DND-41 (cell line): ENCODE measurements around the gene CGB5.

ENCODE experiments used
- CTCF ChIP-seq: IDR thresholded peaks from 2 replicates; pipeline ENCODE4 v1.5.1; 2012; ENCODE audit warnings: borderline replicate concordance, low read length, moderate library complexity, mild to moderate bottlenecking; ENCODE audit not compliant: poor library complexity, severe bottlenecking; ENCODE audit errors: extremely low read depth
- EZH2 ChIP-seq: IDR thresholded peaks from 3 replicates; pipeline ENCODE4 v1.6.1; 2012; ENCODE audit warnings: borderline replicate concordance, low read depth, mild to moderate bottlenecking, moderate library complexity, low read length, inconsistent platforms; ENCODE audit not compliant: severe bottlenecking

- TF ChIP-seq CTCF (no peak), EZH2 (no peak)
Observed at GRCh38 chr19:49092686-49093085, 49.0 kb downstream of the CGB5 start.
